ENCODE data around the gene ACSM3. TPM values are rescaled to one million over a fixed set of nuclear protein-coding genes. Genes with fewer than 3 reads are reported as not detected.

ACSM3 gene
- total RNA-seq, 2 experiments from 2014 or later: 4.6 to 6.2 TPM

- H3K36me3 Mint-ChIP-seq (ENCODE audit: low read depth): peaks cover 48% of the 10 kb centered on the region
- DNase-seq: no peak
- CTCF ChIA-PET: no interaction called here
Measured at GRCh38 chr16:20734056-20734455, 29.8 kb upstream of the ACSM3 start.

GRCh38 chr16:20734782-20735181 lies 29.0 kb upstream of the ACSM3 start:
- Histone ChIP-seq H3K4me3 (ENCODE audit: low read length) (no peak overlapping the region), H3K9me3 (ENCODE audit: control insufficient read depth in 1 of 2, insufficient read depth in 1 of 2, low read length in 2 of 2) (no peaks in the 10 kb centered on the region), H3K27ac (ENCODE audit: low read depth in 1 of 2, low read length in 2 of 2) (no peak overlapping the region), H3K27me3 (ENCODE audit: control insufficient read depth in 1 of 2, insufficient read depth in 2 of 2, low read length in 2 of 2) (no peaks in the 10 kb centered on the region), H3K36me3 (ENCODE audit: insufficient read depth, low read length) (peaks cover 48% of the 10 kb centered on the region), H3K4me1 (ENCODE audit: insufficient read depth, low read length) (peaks cover 16% of the 10 kb centered on the region)
- H3K4me3 Mint-ChIP-seq: no peak overlapping the region
- H3K36me3 Mint-ChIP-seq (ENCODE audit: low read depth): peaks cover 50% of the 10 kb centered on the region
- peak overlapping the region; percentile 17 for H3K27ac Mint-ChIP-seq
- peaks cover 19% of the 10 kb centered on the region for H3K4me1 Mint-ChIP-seq (ENCODE audit: low read depth)
- TF ChIP-seq CTCF (IDR thresholded peaks at IDR 0.05): no peak
- no peaks in the 10 kb centered on the region for H3K9me3 Mint-ChIP-seq
- CTCF ChIA-PET: no interaction called here
- intact Hi-C loops (cut with DNase I, micrococcal nuclease): loop anchor here in 1 of 2 experiments (10.0 kb wide), 1 partner anchor 1020 kb away; the partner anchor contains the start of genes IQCK and KNOP1
- no peaks in the 10 kb centered on the region for H3K27me3 Mint-ChIP-seq
- POLR2A ChIA-PET: interaction anchor here (1.4 kb wide), 1 partner anchor 29 kb away, joined by 3 read pairs; the partner anchor contains the start of gene ACSM3
- no peak for ATAC-seq (ENCODE audit: poor library complexity)
- no peak for DNase-seq

More at GRCh38 chr16:20734056-20734455, 29.8 kb upstream of the ACSM3 start:
- H3K4me3 ChIP-seq (ENCODE audit: low read length): no peak overlapping the region
- Mint-ChIP-seq H3K27me3 (no peaks in the 10 kb centered on the region), H3K4me3 (no peak overlapping the region), H3K4me1 (ENCODE audit: low read depth) (peaks cover 17% of the 10 kb centered on the region), H3K9me3 (no peaks in the 10 kb centered on the region), H3K27ac (peak overlapping the region; percentile 34)
- intact Hi-C loops (cut with DNase I, micrococcal nuclease): loop anchor here in 1 of 2 experiments (10.0 kb wide), 1 partner anchor 1019 kb away; the partner anchor contains the start of genes IQCK and KNOP1
- H3K36me3 ChIP-seq (ENCODE audit: insufficient read depth, low read length): peaks cover 47% of the 10 kb centered on the region
- H3K27ac ChIP-seq (ENCODE audit: low read depth in 1 of 2, low read length in 2 of 2): no peak overlapping the region
- no peaks in the 10 kb centered on the region for H3K27me3 ChIP-seq (ENCODE audit: control insufficient read depth in 1 of 2, insufficient read depth in 2 of 2, low read length in 2 of 2)
- no peak for TF ChIP-seq CTCF (IDR thresholded peaks at IDR 0.05)
- peaks cover 9% of the 10 kb centered on the region for H3K4me1 ChIP-seq (ENCODE audit: insufficient read depth, low read length)
- POLR2A ChIA-PET: interaction anchor here (1.4 kb wide), 1 partner anchor 30 kb away, joined by 3 read pairs; the partner anchor contains the start of gene ACSM3
- no peak for ATAC-seq (ENCODE audit: poor library complexity)
- H3K9me3 ChIP-seq (ENCODE audit: control insufficient read depth in 1 of 2, insufficient read depth in 1 of 2, low read length in 2 of 2): no peaks in the 10 kb centered on the region

- H3K36me3 Mint-ChIP-seq (ENCODE audit: low read depth): peaks cover 57% of the 10 kb centered on the region
Measured at GRCh38 chr16:20735490-20735889, 28.3 kb upstream of the ACSM3 start.

More at GRCh38 chr16:20735490-20735889, 28.3 kb upstream of the ACSM3 start:
- Mint-ChIP-seq H3K4me1 (ENCODE audit: low read depth) (peaks cover 26% of the 10 kb centered on the region), H3K27me3 (no peaks in the 10 kb centered on the region), H3K27ac (no peak overlapping the region), H3K4me3 (no peak overlapping the region), H3K9me3 (no peaks in the 10 kb centered on the region)
- intact Hi-C loops (cut with DNase I, micrococcal nuclease): loop anchor here in 1 of 2 experiments (10.0 kb wide), 1 partner anchor 1021 kb away; the partner anchor contains the start of genes IQCK and KNOP1
- ATAC-seq (ENCODE audit: poor library complexity): no peak
- no peak for DNase-seq
- POLR2A ChIA-PET: no interaction called here
- Histone ChIP-seq H3K27ac (ENCODE audit: low read depth in 1 of 2, low read length in 2 of 2) (no peak overlapping the region), H3K27me3 (ENCODE audit: control insufficient read depth in 1 of 2, insufficient read depth in 2 of 2, low read length in 2 of 2) (no peaks in the 10 kb centered on the region), H3K4me1 (ENCODE audit: insufficient read depth, low read length) (peaks cover 23% of the 10 kb centered on the region), H3K36me3 (ENCODE audit: insufficient read depth, low read length) (peaks cover 48% of the 10 kb centered on the region), H3K9me3 (ENCODE audit: control insufficient read depth in 1 of 2, insufficient read depth in 1 of 2, low read length in 2 of 2) (no peaks in the 10 kb centered on the region), H3K4me3 (ENCODE audit: low read length) (no peak overlapping the region)
- no peak for TF ChIP-seq CTCF (IDR thresholded peaks at IDR 0.05)
- CTCF ChIA-PET: no interaction called here

All from CD4-positive, alpha-beta T cell (primary cell).